ENCODE measurements around the gene CETP. TPM values are rescaled to one million over a fixed set of nuclear protein-coding genes. Genes with fewer than 3 reads are reported as not detected.
A peak's percentile ranks its signal among the peaks of the same experiment; 100 is the strongest.

Gene CETP
- total RNA-seq, 1 donor from 2014 or later = not detected

- H3K27me3 Mint-ChIP-seq (ENCODE audit: low read depth, unreplicated experiment) = peaks cover 16% of the 10 kb centered on the region
- no peaks in the 10 kb centered on the region for H3K36me3 ChIP-seq (ENCODE audit: insufficient read depth, low read length)
- TF ChIP-seq EZH2 (IDR thresholded peaks at IDR 0.05; ENCODE audit: insufficient read depth, low read length) (no peak), CTCF (IDR thresholded peaks at IDR 0.05; ENCODE audit: insufficient read depth, low read depth, low read length) (no peak)
- no peak overlapping the region for H3K27ac Mint-ChIP-seq (ENCODE audit: unreplicated experiment)
- no peak overlapping the region for H3K9ac ChIP-seq (ENCODE audit: low read length)
- FAIRE-seq (no peak), DNase-seq (ENCODE audit: low read depth) (no peak)
- no peak overlapping the region for H3K4me3 ChIP-seq (ENCODE audit: insufficient read depth, low read depth, low read length)
- no peak overlapping the region for H3K4me2 ChIP-seq (ENCODE audit: low read length)
- peaks cover 12% of the 10 kb centered on the region for H3K4me1 Mint-ChIP-seq (ENCODE audit: low read depth, unreplicated experiment)
- no peaks in the 10 kb centered on the region for H3K9me3 ChIP-seq (ENCODE audit: insufficient read depth, low read depth, low read length)
- no peaks in the 10 kb centered on the region for H3K79me2 ChIP-seq (ENCODE audit: insufficient read depth, low read length)
- peaks cover 2% of the 10 kb centered on the region for H3K9me3 Mint-ChIP-seq (ENCODE audit: unreplicated experiment)
- peaks cover 6% of the 10 kb centered on the region for H3K4me1 ChIP-seq (ENCODE audit: insufficient read depth, low read length)
- peaks cover 1% of the 10 kb centered on the region for H3K36me3 Mint-ChIP-seq (ENCODE audit: low read depth, unreplicated experiment)
- no peaks in the 10 kb centered on the region for H3K27me3 ChIP-seq (ENCODE audit: insufficient read depth, low read length)
- H3K27ac ChIP-seq (ENCODE audit: low read depth, low read length) = no peak overlapping the region
- H2AFZ ChIP-seq (ENCODE audit: low read depth, low read length) = no peak overlapping the region
- no peak overlapping the region for H3K4me3 Mint-ChIP-seq (ENCODE audit: unreplicated experiment)
- no peaks in the 10 kb centered on the region for H4K20me1 ChIP-seq (ENCODE audit: insufficient read depth, low read length)
Measured at GRCh38 chr16:56919099-56919800, 42.5 kb upstream of the CETP start.

- Histone ChIP-seq H3K4me2 (ENCODE audit: low read length) (no peak overlapping the region), H3K9ac (ENCODE audit: low read length) (no peak overlapping the region), H3K4me3 (ENCODE audit: insufficient read depth, low read depth, low read length) (no peak overlapping the region), H3K9me3 (ENCODE audit: insufficient read depth, low read depth, low read length) (no peaks in the 10 kb centered on the region), H3K36me3 (ENCODE audit: insufficient read depth, low read length) (no peaks in the 10 kb centered on the region), H3K79me2 (ENCODE audit: insufficient read depth, low read length) (no peaks in the 10 kb centered on the region), H3K4me1 (ENCODE audit: insufficient read depth, low read length) (peaks cover 3% of the 10 kb centered on the region), H2AFZ (ENCODE audit: low read depth, low read length) (no peak overlapping the region), H4K20me1 (ENCODE audit: insufficient read depth, low read length) (no peaks in the 10 kb centered on the region), H3K27me3 (ENCODE audit: insufficient read depth, low read length) (no peaks in the 10 kb centered on the region), H3K27ac (ENCODE audit: low read depth, low read length) (no peak overlapping the region)
- DNase-seq (ENCODE audit: low read depth) (no peak), FAIRE-seq (no peak)
- no peak for TF ChIP-seq EZH2 (IDR thresholded peaks at IDR 0.05; ENCODE audit: insufficient read depth, low read length)
- TF ChIP-seq CTCF (IDR thresholded peaks at IDR 0.05; ENCODE audit: insufficient read depth, low read depth, low read length) = no peak
- Mint-ChIP-seq H3K4me3 (ENCODE audit: unreplicated experiment) (no peak overlapping the region), H3K27ac (ENCODE audit: unreplicated experiment) (peak overlapping the region; percentile 47), H3K27me3 (ENCODE audit: low read depth, unreplicated experiment) (peaks cover 16% of the 10 kb centered on the region), H3K36me3 (ENCODE audit: low read depth, unreplicated experiment) (no peaks in the 10 kb centered on the region), H3K4me1 (ENCODE audit: low read depth, unreplicated experiment) (peaks cover 12% of the 10 kb centered on the region), H3K9me3 (ENCODE audit: unreplicated experiment) (peaks cover 2% of the 10 kb centered on the region)
Measured at GRCh38 chr16:56921571-56921970, 40.2 kb upstream of the CETP start.

- Histone ChIP-seq H2AFZ (ENCODE audit: low read depth, low read length) (no peak overlapping the region), H3K79me2 (ENCODE audit: insufficient read depth, low read length) (no peaks in the 10 kb centered on the region), H3K4me1 (ENCODE audit: insufficient read depth, low read length) (peaks cover under 1% of the 10 kb centered on the region), H3K9ac (ENCODE audit: low read length) (no peak overlapping the region), H3K9me3 (ENCODE audit: insufficient read depth, low read depth, low read length) (no peaks in the 10 kb centered on the region), H3K36me3 (ENCODE audit: insufficient read depth, low read length) (no peaks in the 10 kb centered on the region), H3K27ac (ENCODE audit: low read depth, low read length) (no peak overlapping the region), H3K4me3 (ENCODE audit: insufficient read depth, low read depth, low read length) (no peak overlapping the region), H3K4me2 (ENCODE audit: low read length) (no peak overlapping the region), H3K27me3 (ENCODE audit: insufficient read depth, low read length) (no peaks in the 10 kb centered on the region), H4K20me1 (ENCODE audit: insufficient read depth, low read length) (no peaks in the 10 kb centered on the region)
- peak; percentile 49 for DNase-seq (ENCODE audit: low read depth)
- Mint-ChIP-seq H3K27ac (ENCODE audit: unreplicated experiment) (no peak overlapping the region), H3K9me3 (ENCODE audit: unreplicated experiment) (peaks cover 2% of the 10 kb centered on the region), H3K4me1 (ENCODE audit: low read depth, unreplicated experiment) (peaks cover 5% of the 10 kb centered on the region), H3K36me3 (ENCODE audit: low read depth, unreplicated experiment) (no peaks in the 10 kb centered on the region), H3K27me3 (ENCODE audit: low read depth, unreplicated experiment) (peaks cover 12% of the 10 kb centered on the region), H3K4me3 (ENCODE audit: unreplicated experiment) (no peak overlapping the region)
- TF ChIP-seq EZH2 (IDR thresholded peaks at IDR 0.05; ENCODE audit: insufficient read depth, low read length) = no peak
- FAIRE-seq = no peak
Measured at GRCh38 chr16:56923481-56924091, 38.2 kb upstream of the CETP start.

All from astrocyte (in vitro differentiated cells and primary cell).